HG03039 (cell line): ENCODE measurements around the gene CRNKL1.
A peak's percentile ranks its signal among the peaks of the same experiment; 100 is the strongest.

Source experiments
- ATAC-seq: cut with Tn5 transposase; IDR thresholded peaks from one replicate; pipeline ENCODE4 v1.9.1; 2021; ENCODE audit warnings: mild to moderate bottlenecking, moderate library complexity; ENCODE audit not compliant: unreplicated experiment

CRNKL1 gene

GRCh38 chr20:20063941-20064702 lies 11.9 kb upstream of the CRNKL1 start:
- no peak for ATAC-seq

- ATAC-seq = no peak
Measured at GRCh38 chr20:20060234-20060998, 8.2 kb upstream of the CRNKL1 start.

GRCh38 chr20:20051767-20052073 lies 546 bp downstream of the CRNKL1 start:
- no peak for ATAC-seq

GRCh38 chr20:20039752-20040387 lies 12.4 kb downstream of the CRNKL1 start:
- no peak for ATAC-seq

DNA sequence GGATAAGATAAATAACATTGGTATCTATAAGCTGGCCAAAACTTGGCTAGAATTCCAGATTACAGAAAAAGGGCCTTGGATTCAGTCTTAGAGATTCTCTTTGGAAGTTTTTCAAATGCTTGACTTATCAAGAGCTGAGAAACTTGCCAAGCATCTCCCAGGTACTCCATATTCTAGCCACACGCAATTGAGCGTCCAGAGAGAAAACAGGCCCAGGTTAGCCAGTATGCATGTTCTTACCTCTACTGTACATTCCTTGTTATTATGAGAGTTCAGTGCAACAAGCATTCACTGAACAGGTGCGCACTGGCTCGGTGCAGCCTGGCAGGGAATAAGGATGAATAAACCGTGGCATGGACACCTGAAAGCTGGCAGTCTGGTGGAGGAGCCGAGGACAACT lies 13.7 kb downstream of the CRNKL1 start:
- no peak for ATAC-seq

- ATAC-seq = no peak
Measured at GRCh38 chr20:20037960-20038359, 14.3 kb downstream of the CRNKL1 start.

DNA sequence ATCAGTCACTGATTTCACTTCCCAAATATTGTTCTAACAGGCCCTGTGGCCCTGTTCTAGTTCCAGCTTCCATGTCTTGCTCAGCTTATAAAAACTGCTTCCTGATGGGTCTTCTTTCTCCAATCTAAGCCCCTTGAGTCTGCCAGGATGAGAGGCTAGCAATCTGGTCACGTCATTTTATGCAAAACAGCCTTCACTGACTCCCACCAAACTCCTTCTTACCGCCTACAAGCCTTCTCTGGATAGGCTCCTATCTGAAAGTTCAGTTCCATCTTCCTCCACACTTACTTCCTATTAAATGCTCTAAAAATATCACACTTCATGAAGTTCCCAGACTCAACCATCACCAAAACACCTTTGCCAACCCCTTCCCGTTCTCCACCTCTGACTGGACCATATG lies 15.5 kb downstream of the CRNKL1 start:
- no peak for ATAC-seq

DNA sequence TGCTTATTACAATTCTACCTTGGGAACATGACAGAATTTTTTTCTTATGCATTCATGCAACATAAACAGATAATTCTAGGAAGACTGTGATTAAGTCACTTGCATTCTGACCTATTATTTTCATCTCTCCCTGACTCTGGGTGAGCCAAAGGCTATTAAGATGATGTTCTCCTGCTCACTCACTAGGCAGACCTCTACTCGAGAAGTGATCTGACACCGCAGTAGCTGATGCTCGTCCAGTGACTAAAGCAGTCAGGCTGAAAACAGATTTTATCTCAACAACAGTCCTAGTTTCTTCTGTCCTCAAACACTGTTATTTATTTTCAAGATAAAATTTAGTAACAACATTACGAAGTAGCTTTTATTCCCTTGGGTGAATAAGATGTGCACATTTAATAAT lies 17.8 kb downstream of the CRNKL1 start:
- no peak for ATAC-seq

GRCh38 chr20:20031790-20032189 lies 20.5 kb downstream of the CRNKL1 start:
- no peak for ATAC-seq

- ATAC-seq = no peak
Measured at GRCh38 chr20:20027284-20027683, 25.0 kb downstream of the CRNKL1 start.

GRCh38 chr20:20024942-20025341 lies 27.3 kb downstream of the CRNKL1 start:
- no peak for ATAC-seq

GRCh38 chr20:20023395-20023794 lies 28.9 kb downstream of the CRNKL1 start:
- ATAC-seq = no peak

GRCh38 chr20:20022498-20022897 lies 29.8 kb downstream of the CRNKL1 start:
- peak; percentile 52 for ATAC-seq

DNA sequence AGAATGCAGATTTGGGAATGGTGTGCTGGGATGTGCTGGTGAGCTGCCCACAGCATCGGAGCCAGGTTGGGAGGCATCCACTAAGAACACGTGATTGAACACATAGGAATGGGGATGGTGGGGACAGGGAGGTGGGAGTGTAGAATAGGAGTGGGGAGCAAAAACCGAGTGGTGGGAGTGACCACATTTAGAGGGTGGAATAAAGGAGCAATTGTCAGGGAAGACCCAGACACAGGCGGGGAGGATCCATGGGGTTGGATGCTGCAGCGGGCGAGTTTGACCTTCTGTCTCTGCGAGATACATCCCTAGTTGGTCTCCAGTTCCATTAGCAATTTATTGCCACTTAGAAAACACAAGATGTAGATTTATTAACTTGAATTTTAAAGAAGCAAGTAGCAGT lies 30.4 kb downstream of the CRNKL1 start:
- ATAC-seq = no peak

DNA sequence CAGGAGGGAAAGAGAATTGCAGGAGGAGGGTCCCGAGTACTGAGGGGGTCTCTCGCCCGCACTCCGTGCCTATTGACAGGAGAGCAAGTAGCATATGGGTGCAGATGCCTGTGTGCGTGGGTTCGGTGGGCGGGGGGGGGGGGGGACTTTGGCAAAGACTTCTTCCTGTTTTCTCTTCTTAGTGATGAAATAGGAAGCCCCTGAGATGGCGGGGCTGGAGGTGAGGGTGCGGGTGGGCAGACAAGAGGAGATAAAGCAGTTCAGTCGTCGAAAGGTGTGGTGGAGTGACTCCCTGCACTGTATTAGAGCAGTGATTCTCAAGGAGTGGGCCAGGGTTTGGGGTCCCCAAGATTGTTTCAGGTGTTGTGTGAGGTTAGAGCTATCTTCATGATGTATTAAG lies 31.4 kb downstream of the CRNKL1 start:
- no peak for ATAC-seq

- ATAC-seq = no peak
Measured at GRCh38 chr20:20019123-20019522, 33.1 kb downstream of the CRNKL1 start.

DNA sequence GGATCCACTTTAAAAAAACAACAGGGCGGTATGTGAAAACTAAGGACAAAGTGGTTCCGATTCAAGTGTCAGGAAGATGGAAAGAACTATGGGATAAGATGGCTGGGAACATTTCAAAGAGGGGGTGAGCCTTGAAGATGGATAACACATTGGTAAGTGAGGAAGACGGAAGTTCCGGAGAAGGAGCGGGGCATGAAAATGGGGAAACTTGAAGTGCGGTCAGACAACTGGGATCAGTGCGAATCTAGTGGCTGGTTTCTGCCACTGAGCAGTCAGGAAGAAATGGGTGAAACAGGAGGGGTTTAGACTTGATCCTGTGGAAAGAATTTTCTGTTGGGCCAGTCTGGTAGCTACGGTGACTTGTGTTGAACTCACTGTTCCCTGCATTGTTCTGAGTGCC lies 33.9 kb downstream of the CRNKL1 start:
- ATAC-seq = no peak

DNA sequence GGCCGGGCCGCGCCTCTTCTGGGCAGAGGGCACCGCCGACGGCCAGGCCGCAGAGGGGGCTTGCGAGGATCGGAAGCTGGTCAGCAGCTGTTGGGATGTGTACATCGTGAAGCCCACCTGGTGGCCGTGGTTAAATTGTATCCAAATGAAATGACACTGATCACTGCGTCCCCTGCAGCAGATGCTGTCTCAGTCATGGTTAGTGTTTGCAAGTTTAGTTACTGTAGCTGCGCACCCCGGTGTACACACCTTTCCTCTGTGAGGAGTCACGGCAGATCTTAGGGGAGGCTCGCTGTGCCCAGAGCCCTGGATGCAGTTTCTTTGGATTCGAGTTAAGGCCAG lies 34.5 kb downstream of the CRNKL1 start:
- no peak for ATAC-seq

DNA sequence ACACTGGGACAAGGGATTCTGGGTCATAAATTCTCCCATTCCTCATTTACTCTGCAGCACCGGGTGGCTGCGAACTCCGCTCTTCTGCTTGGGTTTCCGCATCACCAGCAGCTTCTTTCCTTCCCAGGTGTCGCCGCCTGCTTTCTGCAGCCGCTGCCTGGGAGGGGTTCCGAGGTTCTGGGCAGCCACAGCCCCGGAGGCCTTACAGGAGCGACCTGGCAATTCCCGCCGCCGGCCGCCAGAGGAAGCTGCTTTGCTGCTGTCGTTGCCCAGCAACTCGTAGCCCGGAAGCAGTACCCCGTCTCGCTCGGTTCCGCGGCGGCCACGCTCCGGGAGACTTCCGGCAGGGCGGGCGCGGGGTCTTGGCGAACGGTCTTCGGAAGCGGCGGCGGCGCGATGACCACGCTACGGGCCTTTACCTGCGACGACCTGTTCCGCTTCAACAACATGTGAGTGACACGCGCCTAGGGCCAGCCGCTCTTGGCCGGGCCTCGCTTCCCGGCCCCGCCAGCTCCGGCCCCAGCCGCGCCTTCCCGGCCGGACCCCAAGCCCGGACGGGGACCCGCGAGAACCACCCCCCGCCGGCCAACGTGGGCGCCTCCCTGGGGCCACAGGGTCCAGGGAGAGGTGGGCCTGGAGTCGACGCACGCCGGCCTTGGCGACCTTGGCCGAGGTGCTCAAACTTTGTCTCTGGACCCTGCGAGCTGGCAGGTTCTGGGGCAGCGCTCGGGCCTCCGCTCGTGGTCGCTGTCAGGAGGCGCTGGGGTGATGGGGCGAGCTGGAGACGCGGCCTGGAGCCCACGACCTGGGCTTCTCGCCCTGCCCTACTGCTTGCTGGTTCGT lies 35.0 kb downstream of the CRNKL1 start, which contains the start of gene NAA20:
Gene NAA20, plus strand, starts transcription at position 362 of the 843 bp plus-strand sequence. Its CDS starts 35 bp downstream, at position 397.
- peak; percentile 98 for ATAC-seq

DNA sequence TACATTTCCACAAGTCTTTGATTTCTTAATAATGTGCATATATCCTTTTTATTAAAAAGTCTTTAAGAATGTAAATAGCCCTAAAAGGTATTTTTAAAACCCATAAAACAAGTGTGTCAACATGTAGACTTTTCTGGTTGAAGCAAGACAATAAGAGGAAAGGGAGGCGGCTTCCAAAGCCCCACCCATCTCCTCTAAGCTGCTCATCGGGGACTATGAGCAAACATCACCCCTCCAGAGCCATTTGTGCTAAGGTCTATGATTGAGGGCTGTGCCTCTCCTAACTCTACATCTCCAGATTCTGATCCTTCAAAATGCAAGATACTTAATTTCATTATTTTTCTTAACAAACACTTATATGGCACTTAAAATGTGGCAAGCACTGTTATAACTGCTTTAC lies 37.6 kb downstream of the CRNKL1 start:
- no peak for ATAC-seq

DNA sequence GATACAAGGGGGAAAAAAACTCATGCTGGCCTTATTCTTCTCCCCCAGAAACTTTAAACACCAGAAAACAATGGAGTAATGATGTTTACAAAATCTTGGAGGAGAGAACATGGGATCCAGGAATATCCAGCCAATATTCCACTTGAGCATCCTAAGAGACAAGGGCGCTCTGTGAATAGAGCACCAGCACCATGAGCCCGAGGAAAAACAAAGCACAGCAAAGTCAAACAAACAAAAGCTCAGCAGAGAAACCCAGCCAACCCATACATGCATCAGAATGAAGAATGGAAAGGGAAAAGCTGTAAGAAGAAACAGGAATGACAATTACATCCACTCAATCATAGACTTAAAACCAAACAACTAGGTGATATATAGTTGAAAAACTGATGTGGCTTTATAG lies 39.7 kb downstream of the CRNKL1 start:
- ATAC-seq = no peak
